Measurements from ENCODE around the gene PROP1. TPM values are rescaled to one million over a fixed set of nuclear protein-coding genes. Genes with fewer than 3 reads are reported as not detected.
"Not testable (repeated sequence)": the region's sequence is repeated elsewhere in the genome, so short reads cannot be mapped to it uniquely, and the experiment has no call there.

The PROP1 gene
- total RNA-seq, 5 donors from 2014 or later (not counting 1 experiment from before 2014, with no cell fraction given) = not detected

DNA sequence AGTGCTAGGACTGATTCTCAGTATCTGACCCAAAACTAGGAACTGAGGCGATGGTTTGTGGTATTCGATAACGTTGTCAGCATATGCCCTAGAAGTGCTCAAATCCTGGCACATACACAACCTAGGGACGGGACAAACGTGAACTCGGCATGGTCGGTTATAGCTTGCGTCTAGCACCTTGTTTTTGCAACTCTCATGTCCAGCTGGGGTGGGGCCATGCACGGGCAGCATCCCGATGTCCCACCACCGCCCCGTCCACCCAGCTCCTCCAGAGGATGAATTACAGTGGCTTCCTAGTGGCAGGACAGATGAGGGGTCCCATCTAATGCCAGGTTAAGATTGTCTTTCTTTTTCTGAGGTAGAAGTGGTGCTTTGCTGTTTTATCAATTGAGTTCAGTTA lies 31.6 kb downstream of the PROP1 start:
- Histone ChIP-seq H3K4me1 (ENCODE audit: control insufficient read depth in 1 of 2, extremely low read depth in 1 of 2, insufficient read depth in 2 of 2, low read length in 2 of 2) (no peaks in the 10 kb centered on the region), H3K27ac (ENCODE audit: low read length) (no peak overlapping the region), H3K36me3 (ENCODE audit: control insufficient read depth in 2 of 2, extremely low read depth in 1 of 2, insufficient read depth in 1 of 2, low read length in 1 of 2) (no peaks in the 10 kb centered on the region), H3K4me3 (ENCODE audit: control insufficient read depth in 1 of 2, extremely low read depth in 1 of 2, low read length in 1 of 2) (no peak overlapping the region), H3K27me3 (replicated peaks in 1 of 2; ENCODE audit: control insufficient read depth in 2 of 2, extremely low read depth in 1 of 2, insufficient read depth in 2 of 2, low read length in 1 of 2) (peaks cover 0 to 2% of the 10 kb centered on the region in 2 experiments), H3K9me3 (no peaks in the 10 kb centered on the region)
- CTCF ChIA-PET = no interaction called here
- H3K27ac Mint-ChIP-seq = no peak overlapping the region
- H3K4me3 Mint-ChIP-seq = no peak overlapping the region
- no peaks in the 10 kb centered on the region for H3K27me3 Mint-ChIP-seq
- H3K9me3 Mint-ChIP-seq = no peaks in the 10 kb centered on the region
- ATAC-seq (replicated peaks in 1 of 4) = no peak
- peaks cover 0 to 6% (median 2%) of the 10 kb centered on the region in 3 donors for H3K4me1 Mint-ChIP-seq
- WGBS (ENCODE audit: insufficient coverage) = 94% methylated on average over 12 of the region's 12 CpGs
- POLR2A ChIA-PET = no interaction called here
- peaks cover 21% of the 10 kb centered on the region for H3K36me3 Mint-ChIP-seq
- no peak for DNase-seq

DNA sequence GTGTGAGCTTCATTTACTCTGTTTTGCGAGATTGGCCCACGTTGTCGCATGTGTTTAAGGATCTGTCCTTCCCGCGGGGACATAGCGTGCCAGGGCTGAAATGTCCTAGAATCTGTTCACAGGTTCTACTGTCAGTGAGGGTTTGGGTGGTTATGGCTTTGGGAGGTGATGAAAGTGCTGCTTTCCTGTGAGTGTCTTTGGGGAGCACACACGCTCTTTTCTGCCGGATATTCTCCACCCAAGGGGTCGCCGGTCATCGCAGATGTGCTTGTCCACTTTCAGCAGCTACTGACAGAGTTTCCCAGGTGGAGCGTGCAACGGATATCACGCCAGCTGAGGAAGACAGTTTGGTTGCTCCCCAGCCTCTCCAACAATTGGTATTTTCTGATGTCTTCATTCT lies 32.1 kb downstream of the PROP1 start:
- CTCF ChIA-PET = no interaction called here
- WGBS (ENCODE audit: insufficient coverage) = 87% methylated on average over 14 of the region's 14 CpGs
- peaks cover 0 to 2% of the 10 kb centered on the region in 2 experiments for H3K27me3 ChIP-seq (replicated peaks in 1 of 2; ENCODE audit: control insufficient read depth in 2 of 2, extremely low read depth in 1 of 2, insufficient read depth in 2 of 2, low read length in 1 of 2)
- POLR2A ChIA-PET = no interaction called here
- no peaks in the 10 kb centered on the region for H3K4me1 ChIP-seq (ENCODE audit: control insufficient read depth in 1 of 2, extremely low read depth in 1 of 2, insufficient read depth in 2 of 2, low read length in 2 of 2)
- H3K4me1 Mint-ChIP-seq = peaks cover 0 to 6% (median 2%) of the 10 kb centered on the region in 3 donors
- no peak overlapping the region for H3K4me3 ChIP-seq (ENCODE audit: control insufficient read depth in 1 of 2, extremely low read depth in 1 of 2, low read length in 1 of 2)
- H3K27ac ChIP-seq (ENCODE audit: low read length) = no peak overlapping the region
- no peaks in the 10 kb centered on the region for H3K9me3 Mint-ChIP-seq
- peaks cover 24% of the 10 kb centered on the region for H3K36me3 Mint-ChIP-seq
- H3K9me3 ChIP-seq = no peaks in the 10 kb centered on the region
- no peak overlapping the region for H3K27ac Mint-ChIP-seq
- no peak overlapping the region for H3K4me3 Mint-ChIP-seq
- H3K27me3 Mint-ChIP-seq = no peaks in the 10 kb centered on the region
- DNase-seq (no peak), ATAC-seq (replicated peaks in 1 of 4) (no peak)
- no peaks in the 10 kb centered on the region for H3K36me3 ChIP-seq (ENCODE audit: control insufficient read depth in 2 of 2, extremely low read depth in 1 of 2, insufficient read depth in 1 of 2, low read length in 1 of 2)

DNA sequence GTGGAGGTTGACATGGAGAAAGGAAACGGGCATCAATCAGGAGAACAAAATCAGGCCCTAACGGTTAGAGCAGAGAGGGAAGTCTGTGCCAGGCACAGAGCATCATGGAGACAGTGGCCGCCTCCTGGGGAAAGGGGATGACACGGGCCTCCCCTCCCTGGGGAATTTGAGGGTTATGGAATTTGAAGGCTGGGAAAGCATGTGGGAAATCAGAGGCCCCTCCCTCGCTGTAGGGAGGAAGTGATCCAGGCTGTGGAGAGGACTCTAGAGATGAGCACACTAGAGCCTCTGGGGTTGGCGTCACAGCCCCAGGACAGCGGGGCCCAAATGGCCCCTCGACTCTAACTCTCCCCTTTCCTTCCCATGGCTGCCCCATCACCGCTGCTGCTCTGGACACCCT lies 36.7 kb downstream of the PROP1 start:
- H3K9me3 ChIP-seq = no peaks in the 10 kb centered on the region
- no peak overlapping the region for H3K4me3 ChIP-seq (ENCODE audit: control insufficient read depth in 1 of 2, extremely low read depth in 1 of 2, low read length in 1 of 2)
- peaks cover 0 to 2% of the 10 kb centered on the region in 2 donors for H3K36me3 ChIP-seq (ENCODE audit: control insufficient read depth in 2 of 2, extremely low read depth in 1 of 2, insufficient read depth in 1 of 2, low read length in 1 of 2)
- H3K27me3 ChIP-seq (replicated peaks in 1 of 2; ENCODE audit: control insufficient read depth in 2 of 2, extremely low read depth in 1 of 2, insufficient read depth in 2 of 2, low read length in 1 of 2) = no peaks in the 10 kb centered on the region
- H3K4me1 ChIP-seq (ENCODE audit: control insufficient read depth in 1 of 2, extremely low read depth in 1 of 2, insufficient read depth in 2 of 2, low read length in 2 of 2) = no peaks in the 10 kb centered on the region
- no peak for ATAC-seq (replicated peaks in 1 of 4)
- Mint-ChIP-seq H3K27me3 (no peaks in the 10 kb centered on the region), H3K4me3 (no peak overlapping the region), H3K9me3 (no peaks in the 10 kb centered on the region), H3K4me1 (peaks cover 0 to 6% (median 0%) of the 10 kb centered on the region in 3 donors), H3K36me3 (peaks cover 39% of the 10 kb centered on the region), H3K27ac (no peak overlapping the region)
- no peak for DNase-seq
- ChIA-PET CTCF (no interaction called here), POLR2A (no interaction called here)
- no peak overlapping the region for H3K27ac ChIP-seq (ENCODE audit: low read length)
- WGBS (ENCODE audit: insufficient coverage) = 92% methylated on average over 6 of the region's 9 CpGs

DNA sequence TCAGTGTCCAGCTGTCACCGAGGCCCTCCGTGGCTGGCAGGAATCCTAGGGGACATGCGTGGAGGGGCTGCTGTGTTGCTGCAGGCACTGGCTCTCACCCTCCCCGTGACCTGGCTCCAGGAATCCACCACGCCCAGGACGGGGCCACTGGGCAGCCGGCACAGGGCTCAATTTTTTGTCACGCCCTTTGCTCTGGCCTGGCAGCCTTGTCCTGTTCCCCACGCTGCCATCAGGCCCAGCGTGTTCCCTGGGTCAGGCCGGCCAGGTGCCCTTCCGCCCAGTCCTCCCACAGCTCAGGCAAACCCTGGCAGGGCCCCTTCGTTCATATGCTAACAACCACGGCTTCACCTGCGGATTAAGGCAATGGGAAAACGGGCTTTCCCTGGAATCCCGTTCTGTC lies 37.3 kb downstream of the PROP1 start:
- Mint-ChIP-seq H3K27me3 (no peaks in the 10 kb centered on the region), H3K4me3 (no peak overlapping the region), H3K27ac (no peak overlapping the region), H3K4me1 (peaks cover 0 to 6% (median 0%) of the 10 kb centered on the region in 3 donors), H3K36me3 (peaks cover 33% of the 10 kb centered on the region), H3K9me3 (no peaks in the 10 kb centered on the region)
- Histone ChIP-seq H3K27me3 (replicated peaks in 1 of 2; ENCODE audit: control insufficient read depth in 2 of 2, extremely low read depth in 1 of 2, insufficient read depth in 2 of 2, low read length in 1 of 2) (no peaks in the 10 kb centered on the region), H3K4me3 (ENCODE audit: control insufficient read depth in 1 of 2, extremely low read depth in 1 of 2, low read length in 1 of 2) (no peak overlapping the region), H3K9me3 (no peaks in the 10 kb centered on the region), H3K27ac (ENCODE audit: low read length) (no peak overlapping the region), H3K36me3 (ENCODE audit: control insufficient read depth in 2 of 2, extremely low read depth in 1 of 2, insufficient read depth in 1 of 2, low read length in 1 of 2) (peaks cover 0 to 2% of the 10 kb centered on the region in 2 donors), H3K4me1 (ENCODE audit: control insufficient read depth in 1 of 2, extremely low read depth in 1 of 2, insufficient read depth in 2 of 2, low read length in 2 of 2) (no peaks in the 10 kb centered on the region)
- ATAC-seq (replicated peaks in 1 of 4) = no peak
- DNase-seq = no peak
- CTCF ChIA-PET = no interaction called here
- POLR2A ChIA-PET = no interaction called here
- WGBS (ENCODE audit: insufficient coverage) = 83% methylated on average over 13 of the region's 17 CpGs

DNA sequence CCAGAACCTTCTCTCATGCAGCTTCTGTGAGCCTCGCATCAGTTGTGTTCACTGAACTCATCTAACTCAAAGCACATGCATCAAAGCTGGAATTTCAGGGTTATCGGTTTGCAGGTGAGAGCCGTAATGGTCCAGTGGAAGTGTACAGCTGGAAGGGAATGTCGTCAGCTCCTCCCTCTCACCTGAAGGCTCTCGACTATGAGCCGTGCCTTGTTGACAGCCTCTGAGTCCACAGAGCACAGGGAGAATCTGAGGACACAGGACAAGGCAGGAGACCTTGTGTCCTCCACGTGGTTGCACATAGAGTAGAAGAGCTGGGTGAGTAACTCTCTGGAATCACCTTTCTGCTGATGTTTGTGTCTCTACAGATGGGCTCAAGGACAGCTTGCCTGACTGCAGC lies 38.8 kb downstream of the PROP1 start:
- DNase-seq = no peak
- Histone ChIP-seq H3K27ac (ENCODE audit: low read length) (no peak overlapping the region), H3K36me3 (ENCODE audit: control insufficient read depth in 2 of 2, extremely low read depth in 1 of 2, insufficient read depth in 1 of 2, low read length in 1 of 2) (peaks cover 0 to 2% of the 10 kb centered on the region in 2 donors), H3K27me3 (replicated peaks in 1 of 2; ENCODE audit: control insufficient read depth in 2 of 2, extremely low read depth in 1 of 2, insufficient read depth in 2 of 2, low read length in 1 of 2) (no peaks in the 10 kb centered on the region), H3K4me3 (ENCODE audit: control insufficient read depth in 1 of 2, extremely low read depth in 1 of 2, low read length in 1 of 2) (no peak overlapping the region), H3K9me3 (no peaks in the 10 kb centered on the region), H3K4me1 (ENCODE audit: control insufficient read depth in 1 of 2, extremely low read depth in 1 of 2, insufficient read depth in 2 of 2, low read length in 2 of 2) (no peaks in the 10 kb centered on the region)
- H3K4me3 Mint-ChIP-seq = no peak overlapping the region
- WGBS (ENCODE audit: insufficient coverage) = 100% methylated on average over 1 of the region's 7 CpGs
- H3K4me1 Mint-ChIP-seq = peaks cover 0 to 6% (median 0%) of the 10 kb centered on the region in 3 donors
- no peaks in the 10 kb centered on the region for H3K9me3 Mint-ChIP-seq
- H3K27me3 Mint-ChIP-seq = no peaks in the 10 kb centered on the region
- ATAC-seq (replicated peaks in 1 of 4) = no peak
- ChIA-PET POLR2A (no interaction called here), CTCF (no interaction called here)
- no peak overlapping the region for H3K27ac Mint-ChIP-seq
- H3K36me3 Mint-ChIP-seq = peaks cover 28% of the 10 kb centered on the region

DNA sequence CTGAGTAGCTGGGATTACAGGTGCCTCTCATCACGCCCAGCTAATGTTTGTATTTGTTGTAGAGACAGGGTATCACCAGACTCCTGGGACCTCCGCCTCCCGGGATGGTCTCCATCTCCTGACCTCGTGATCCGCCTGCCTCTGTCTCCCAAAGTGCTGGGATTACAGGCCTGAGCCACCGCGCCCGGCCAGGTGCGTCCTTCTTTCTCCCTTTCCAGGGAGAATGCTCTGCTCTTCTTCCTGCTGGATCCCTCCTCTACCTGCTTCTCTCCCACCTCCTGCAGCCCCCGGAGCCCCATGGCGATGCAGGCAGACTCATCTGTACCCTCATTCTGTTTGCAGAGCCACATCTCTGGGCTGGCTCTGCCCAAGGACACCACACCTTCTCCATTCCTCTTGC lies 42.9 kb downstream of the PROP1 start:
- H3K27me3 Mint-ChIP-seq; H3K4me3 Mint-ChIP-seq; CTCF ChIA-PET; H3K36me3 ChIP-seq (ENCODE audit: control insufficient read depth in 2 of 2, extremely low read depth in 1 of 2, insufficient read depth in 1 of 2, low read length in 1 of 2); H3K9me3 ChIP-seq; H3K27me3 ChIP-seq (replicated peaks in 1 of 2; ENCODE audit: control insufficient read depth in 2 of 2, extremely low read depth in 1 of 2, insufficient read depth in 2 of 2, low read length in 1 of 2); H3K27ac ChIP-seq (ENCODE audit: low read length); H3K4me1 ChIP-seq (ENCODE audit: control insufficient read depth in 1 of 2, extremely low read depth in 1 of 2, insufficient read depth in 2 of 2, low read length in 2 of 2); H3K4me1 Mint-ChIP-seq; ATAC-seq (replicated peaks in 1 of 4); DNase-seq; H3K27ac Mint-ChIP-seq; POLR2A ChIA-PET; H3K4me3 ChIP-seq (ENCODE audit: control insufficient read depth in 1 of 2, extremely low read depth in 1 of 2, low read length in 1 of 2); H3K9me3 Mint-ChIP-seq: not testable (repeated sequence)
- H3K36me3 Mint-ChIP-seq = peaks cover 26% of the 10 kb centered on the region
- WGBS (ENCODE audit: insufficient coverage) = 93% methylated on average over 3 of the region's 11 CpGs

DNA sequence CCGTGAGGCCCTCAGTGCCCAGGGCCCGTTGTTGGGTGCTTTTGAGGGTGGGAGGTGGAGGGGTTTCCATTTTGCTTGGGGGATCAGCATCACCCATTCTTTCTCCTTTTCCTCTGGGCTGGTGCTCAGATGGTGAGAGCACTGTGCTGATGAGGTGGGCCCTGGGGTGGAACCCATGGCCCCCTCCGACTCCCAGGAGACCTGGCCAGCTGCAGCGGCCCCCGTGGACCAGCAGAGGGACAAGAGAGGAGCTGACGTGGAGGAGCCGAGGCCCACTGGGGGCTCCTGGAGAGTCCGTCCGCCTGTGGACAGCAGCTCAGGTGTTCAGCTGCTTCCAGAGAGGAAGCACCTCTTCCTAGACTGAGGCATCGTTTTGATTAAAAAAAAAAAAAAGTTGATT lies 46.4 kb downstream of the PROP1 start:
- ATAC-seq (replicated peaks in 1 of 4); H3K4me1 Mint-ChIP-seq; H3K27ac ChIP-seq (ENCODE audit: low read length); CTCF ChIA-PET; H3K36me3 Mint-ChIP-seq; H3K4me1 ChIP-seq (ENCODE audit: control insufficient read depth in 1 of 2, extremely low read depth in 1 of 2, insufficient read depth in 2 of 2, low read length in 2 of 2); H3K9me3 Mint-ChIP-seq; H3K4me3 Mint-ChIP-seq; H3K9me3 ChIP-seq; H3K36me3 ChIP-seq (ENCODE audit: control insufficient read depth in 2 of 2, extremely low read depth in 1 of 2, insufficient read depth in 1 of 2, low read length in 1 of 2); POLR2A ChIA-PET; H3K4me3 ChIP-seq (ENCODE audit: control insufficient read depth in 1 of 2, extremely low read depth in 1 of 2, low read length in 1 of 2); H3K27me3 ChIP-seq (replicated peaks in 1 of 2; ENCODE audit: control insufficient read depth in 2 of 2, extremely low read depth in 1 of 2, insufficient read depth in 2 of 2, low read length in 1 of 2); H3K27me3 Mint-ChIP-seq; H3K27ac Mint-ChIP-seq; DNase-seq: not testable (repeated sequence)
- WGBS (ENCODE audit: insufficient coverage) = no CpG with 5 or more reads among the region's 10 CpGs
